Stimulated activated CD4-positive, alpha-beta T cell treated with anti-CD3 and anti-CD28 coated beads, Interleukin-12 subunit alpha, Interleukin-12 subunit beta, amount 100 ng/mL, for 48 hours (primary cell): ENCODE measurements around the gene VEGFC.

Experiments
- DNase-seq, 3 donors: peaks; one replicate each; pipeline ENCODE4 v3.0.0-alpha.2; 2020; ENCODE audit warnings: low read depth in 2 of 3, low spot score in 1 of 3

The VEGFC gene, protein sequence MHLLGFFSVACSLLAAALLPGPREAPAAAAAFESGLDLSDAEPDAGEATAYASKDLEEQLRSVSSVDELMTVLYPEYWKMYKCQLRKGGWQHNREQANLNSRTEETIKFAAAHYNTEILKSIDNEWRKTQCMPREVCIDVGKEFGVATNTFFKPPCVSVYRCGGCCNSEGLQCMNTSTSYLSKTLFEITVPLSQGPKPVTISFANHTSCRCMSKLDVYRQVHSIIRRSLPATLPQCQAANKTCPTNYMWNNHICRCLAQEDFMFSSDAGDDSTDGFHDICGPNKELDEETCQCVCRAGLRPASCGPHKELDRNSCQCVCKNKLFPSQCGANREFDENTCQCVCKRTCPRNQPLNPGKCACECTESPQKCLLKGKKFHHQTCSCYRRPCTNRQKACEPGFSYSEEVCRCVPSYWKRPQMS

DNA sequence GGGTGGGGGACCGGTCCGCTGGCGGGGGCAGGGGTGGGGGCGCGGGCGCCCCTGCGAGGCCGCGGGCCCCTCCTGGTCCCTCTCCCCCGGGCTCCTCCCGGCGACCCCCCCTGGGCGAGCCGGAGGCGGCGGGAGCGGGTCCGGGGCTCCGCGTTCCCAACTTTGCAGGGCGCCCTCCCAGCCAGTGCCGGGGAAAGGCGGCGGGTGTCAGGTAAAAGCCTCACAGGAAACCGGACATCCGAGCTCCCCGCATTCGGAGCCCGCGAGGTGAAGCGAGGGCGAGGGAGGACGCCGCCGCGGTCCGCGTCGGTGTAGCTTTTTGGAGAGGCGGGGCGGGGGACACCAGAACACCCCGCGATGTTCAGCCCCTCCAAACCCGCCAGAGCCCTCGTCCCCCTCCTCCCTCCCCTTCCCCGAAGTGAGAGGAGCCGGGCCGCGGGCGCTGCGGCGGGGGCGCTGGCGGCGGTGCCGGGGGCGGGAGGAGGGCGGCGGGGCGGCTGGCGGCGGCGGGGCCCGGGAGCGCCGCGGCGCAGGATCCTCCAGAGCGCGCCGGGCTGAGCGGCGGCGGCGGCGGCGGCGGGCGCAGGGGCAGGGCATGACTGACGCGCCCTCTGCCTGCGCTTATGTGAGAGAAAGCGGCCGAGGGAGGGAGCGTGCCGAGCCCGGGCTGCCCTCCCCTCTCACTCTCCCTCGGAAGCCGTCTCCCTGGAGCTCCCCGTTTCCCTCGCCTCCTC lies at the start of gene VEGFC:
TSS of gene VEGFC (minus strand) at position 597 of the 734 bp plus-strand sequence. CDS start 611 bp downstream, outside the sequence.
- peak in 1 of 3 donors; percentile 7 for DNase-seq

DNA sequence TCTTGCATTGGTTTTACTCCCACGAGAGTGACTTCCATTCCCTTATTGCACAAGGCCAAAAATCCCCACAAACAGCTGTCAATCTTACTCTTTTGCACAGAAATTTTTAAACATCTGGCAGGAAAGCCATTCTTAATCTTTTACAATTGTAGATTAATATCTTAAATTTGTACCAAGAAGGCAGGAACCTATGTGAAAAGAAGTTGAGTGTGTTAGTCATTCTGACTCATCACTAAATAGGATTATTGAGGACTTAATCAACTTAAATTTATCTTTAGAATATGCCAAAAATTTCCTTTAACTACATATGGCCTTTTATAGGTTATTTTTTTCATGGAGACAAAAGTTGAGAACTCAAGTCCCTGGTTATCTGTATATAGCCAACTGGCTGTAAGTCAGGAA lies 49.0 kb upstream of the VEGFC start:
- DNase-seq, result no peak

DNA sequence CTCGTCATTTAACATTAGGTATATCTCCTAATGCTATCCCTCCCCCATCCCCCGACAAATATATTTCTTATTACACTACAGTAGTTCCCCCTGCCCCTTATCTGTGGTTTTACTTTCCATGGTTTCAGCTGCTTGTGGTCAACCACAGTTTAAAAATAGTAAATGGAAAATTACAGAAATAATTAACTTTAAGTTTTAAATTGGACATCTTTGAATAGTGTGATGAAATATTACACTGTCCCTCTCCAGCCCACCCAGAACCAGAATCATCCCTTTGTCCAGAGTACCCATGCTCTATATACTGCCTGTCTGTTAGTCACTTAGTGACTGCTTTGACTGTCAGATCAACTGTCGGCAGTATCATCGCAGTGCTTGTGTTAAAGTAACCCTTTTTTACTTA lies 47.4 kb upstream of the VEGFC start:
- DNase-seq, result no peak

DNA sequence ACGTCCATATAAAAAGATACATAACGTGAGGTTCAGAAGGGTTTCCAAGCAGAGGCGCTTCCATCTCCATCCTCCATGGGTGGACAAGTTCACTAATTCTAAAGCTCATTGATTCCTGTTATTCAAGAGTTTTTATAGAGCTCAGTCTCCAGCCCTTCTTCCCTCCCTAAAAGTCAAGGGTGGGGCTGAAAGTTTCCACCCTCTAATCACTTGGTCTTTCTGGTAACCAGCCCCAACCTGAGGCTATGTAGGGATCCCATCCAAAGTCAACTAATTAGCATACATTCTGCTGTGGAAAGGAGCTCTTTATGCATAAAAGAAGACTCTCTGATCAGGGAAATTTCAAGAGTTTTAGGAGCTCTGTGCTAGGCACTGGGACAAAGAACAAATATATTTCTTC lies 46.9 kb upstream of the VEGFC start:
- DNase-seq, result no peak

DNA sequence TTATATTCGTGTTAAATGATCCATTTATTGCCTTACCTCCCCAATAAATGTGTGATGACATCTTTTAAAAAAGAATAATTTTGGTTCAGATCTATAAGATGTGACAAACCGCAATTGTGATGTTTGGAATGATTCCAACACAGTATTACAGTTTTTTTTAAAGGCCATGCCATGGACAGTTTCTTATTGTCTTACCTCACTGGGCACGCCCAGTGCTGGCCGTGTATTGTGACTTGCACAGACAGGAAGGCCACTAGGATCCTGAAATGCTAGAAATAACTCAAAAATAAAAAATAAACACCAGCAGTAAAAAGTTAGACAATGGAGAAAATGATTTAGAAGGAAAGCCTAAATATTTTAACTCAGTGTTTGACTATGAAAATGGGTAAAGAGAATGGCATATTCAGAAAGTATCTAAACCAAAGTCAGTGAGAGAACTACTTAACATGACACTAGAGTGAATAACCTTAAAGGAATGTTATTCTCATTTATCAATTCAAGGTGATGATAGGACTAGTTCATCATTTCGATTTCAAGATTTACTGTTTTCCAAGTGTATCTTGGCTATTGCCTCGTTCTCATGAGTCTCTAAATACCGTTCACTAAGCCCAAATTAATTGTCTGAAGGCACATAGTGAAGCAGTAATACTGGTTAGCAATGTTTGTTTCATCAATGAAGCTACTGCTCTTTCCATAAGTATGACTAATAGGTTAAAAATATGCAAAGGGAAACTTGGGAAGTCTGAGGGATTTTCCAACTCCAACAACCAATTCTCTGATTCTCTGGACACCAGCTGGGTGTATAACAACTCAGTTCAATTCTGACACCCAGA lies 46.1 kb upstream of the VEGFC start:
- no peak for DNase-seq

DNA sequence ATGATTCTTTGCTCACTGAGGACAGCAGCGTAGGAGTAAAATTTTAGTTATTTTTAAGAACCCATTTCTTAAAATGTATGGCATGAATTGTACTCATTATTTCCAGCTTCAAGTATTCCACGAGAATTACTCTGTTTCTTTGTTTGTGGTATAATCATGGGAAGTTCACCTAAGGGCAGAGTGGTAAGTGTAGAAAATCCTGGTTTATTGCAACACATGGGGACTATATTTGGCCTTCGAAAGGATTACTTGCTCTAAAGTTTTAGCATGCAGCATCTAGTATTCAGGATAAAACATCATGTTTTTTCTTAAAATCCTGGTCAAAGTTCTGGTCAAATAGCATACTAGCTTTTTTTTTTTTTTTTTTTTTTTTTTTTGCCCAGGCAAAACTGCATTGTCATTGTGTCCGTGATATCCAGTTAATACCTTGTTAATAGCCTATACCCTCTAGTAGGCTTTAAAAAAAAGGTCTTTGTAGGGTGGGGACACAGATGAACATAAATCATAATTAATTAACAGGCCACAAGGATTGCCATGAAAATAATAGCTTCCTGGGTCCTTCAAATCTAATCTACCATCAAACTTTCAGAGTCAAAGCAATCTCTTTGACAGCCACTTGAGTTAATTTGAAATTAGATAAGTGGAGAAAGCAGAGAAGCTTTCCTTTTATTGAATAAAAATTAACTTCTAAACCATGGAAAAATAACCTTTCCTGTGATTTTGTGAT lies 44.6 kb upstream of the VEGFC start:
- no peak for DNase-seq

DNA sequence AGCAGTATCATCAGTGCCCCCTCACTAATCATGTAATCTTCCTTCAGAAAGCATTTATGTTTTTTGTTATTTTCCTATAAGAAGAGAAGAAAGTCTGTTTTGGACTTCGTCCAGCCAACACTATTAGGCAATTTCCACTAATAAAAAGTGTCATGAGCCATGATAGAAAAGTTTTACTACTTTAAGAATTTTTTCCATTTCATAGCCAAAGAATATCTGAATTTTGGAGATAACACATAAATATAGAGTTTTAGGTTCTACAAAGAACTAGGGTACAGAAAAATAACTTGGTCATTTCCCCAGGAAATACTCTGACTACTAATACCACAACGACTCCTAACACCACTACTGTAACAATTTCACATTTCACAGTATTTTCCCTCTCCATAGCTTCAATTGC lies 41.8 kb upstream of the VEGFC start:
- no peak for DNase-seq

DNA sequence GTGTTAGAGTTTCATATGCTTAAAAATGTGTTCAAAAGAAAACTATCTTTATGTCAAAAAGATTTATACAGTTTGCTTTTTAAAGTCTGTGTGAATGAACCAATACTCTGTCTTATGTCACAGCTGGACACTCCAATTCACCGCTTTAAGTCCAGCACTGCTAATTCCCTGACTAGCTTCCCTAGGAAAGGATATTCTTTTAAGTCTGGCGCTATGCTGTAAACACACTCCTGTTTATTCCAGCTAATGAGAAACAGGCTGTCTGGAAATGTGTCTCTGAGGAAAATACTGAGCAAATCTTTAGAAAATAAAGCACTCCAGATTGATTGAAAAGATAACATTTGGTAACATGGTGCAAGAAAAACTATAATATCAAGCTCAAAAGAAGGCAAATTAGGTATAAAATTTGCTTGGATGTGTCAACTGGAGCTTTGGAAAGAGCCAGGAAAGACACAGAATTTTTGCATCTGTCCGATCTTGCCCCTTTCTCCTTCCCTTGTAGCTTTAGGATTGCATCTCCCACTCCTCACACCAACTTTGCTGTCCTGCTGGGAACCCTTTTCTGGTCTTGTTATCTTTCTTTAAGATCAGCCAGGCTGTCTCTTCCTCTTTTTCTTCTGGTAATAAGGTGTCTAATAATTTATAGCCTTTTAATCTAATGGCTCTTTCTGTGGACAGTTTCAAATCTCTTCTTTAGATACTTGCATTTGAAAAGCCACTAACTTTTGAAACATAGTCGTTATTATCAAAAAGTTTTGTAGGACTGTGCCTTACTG lies 40.9 kb upstream of the VEGFC start:
- no peak for DNase-seq

DNA sequence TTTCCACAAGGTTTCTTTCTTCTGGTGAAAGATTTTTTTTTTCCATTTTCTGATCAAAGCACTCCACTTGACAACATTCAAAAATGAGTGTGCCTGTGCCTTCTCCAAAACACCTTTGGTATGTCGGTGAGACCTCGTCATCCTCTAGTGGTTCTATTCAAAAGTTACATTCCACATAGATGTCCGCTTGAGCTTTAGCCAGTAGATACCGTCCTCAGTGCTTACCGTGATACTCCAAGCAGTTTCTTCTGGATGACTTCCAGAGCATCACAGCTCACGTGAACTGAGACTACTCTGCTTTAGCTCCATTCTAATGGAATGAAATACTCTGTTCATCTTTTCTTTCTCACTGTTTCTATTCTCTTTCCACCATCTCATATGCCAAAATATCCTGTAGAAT lies 38.2 kb upstream of the VEGFC start:
- DNase-seq, result no peak

DNA sequence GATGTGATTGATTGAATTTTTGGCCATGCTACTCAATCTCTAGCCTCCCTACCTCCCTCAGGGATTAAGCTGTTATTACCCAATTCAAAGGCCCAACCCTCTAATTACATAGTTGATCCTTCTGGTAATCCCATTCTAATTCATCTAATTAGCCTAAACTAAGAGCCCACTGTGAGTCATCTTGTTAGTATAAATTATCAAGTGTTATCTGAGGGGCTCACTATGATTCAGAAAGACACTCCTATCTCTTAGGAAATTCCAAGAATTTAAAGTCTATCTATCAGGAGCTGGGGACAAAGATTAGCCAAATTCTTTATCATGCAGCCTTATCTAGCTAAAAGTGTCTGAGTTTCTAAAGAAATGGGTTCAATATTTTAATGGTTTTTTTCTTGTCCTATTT lies 32.9 kb upstream of the VEGFC start:
- no peak for DNase-seq

DNA sequence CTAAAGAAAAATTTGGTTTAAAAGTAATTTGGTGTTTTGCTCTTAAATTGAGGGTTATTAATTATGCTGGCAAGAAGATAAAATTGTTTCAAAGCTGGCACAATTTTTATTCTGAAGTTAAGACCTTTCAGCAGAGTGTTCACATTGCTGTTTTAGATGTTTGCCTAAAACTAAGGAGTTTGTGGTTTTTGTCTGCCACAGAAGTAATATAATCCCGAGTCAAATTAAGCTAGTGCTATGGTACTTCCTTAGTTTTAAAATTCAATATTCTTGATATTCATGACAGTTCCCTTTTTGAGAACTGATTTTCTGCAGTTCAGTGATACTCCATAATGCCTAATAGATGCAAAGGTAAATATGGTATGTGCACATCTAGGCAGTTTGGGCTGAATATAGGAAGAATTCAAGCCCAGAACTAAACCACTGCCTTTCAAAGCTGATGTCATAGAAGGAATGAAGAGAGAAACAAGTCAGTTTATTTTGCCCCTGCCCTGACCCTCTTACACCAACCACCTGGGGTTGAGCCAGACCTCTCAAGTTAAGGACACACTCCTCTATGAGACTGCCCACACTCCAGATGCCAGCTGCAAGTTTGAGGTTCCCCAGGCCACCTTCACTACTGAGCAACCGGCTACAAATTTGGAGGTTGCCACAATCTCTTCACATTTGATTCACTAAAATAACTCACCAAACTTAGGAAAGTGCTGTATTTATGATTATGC lies 32.1 kb upstream of the VEGFC start:
- no peak for DNase-seq

DNA sequence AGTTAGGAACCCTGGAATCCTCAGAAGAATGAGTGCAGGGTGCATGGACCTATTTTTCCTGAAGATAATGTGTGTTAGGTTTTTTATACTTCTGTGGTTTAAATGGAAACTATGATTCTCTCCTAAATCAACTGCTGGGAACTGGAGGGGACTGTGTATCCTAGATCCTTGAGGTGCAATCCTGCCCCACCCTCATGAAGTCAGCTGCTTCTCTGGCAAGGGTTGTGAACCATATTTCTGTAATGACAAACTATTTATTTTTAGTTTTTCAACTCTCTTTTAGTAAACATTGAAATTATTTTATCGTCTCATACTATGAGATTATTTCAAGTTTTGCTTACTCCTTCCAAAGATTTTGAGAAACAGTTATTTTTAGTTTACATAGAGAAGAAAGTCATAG lies 25.8 kb upstream of the VEGFC start:
- no peak for DNase-seq

DNA sequence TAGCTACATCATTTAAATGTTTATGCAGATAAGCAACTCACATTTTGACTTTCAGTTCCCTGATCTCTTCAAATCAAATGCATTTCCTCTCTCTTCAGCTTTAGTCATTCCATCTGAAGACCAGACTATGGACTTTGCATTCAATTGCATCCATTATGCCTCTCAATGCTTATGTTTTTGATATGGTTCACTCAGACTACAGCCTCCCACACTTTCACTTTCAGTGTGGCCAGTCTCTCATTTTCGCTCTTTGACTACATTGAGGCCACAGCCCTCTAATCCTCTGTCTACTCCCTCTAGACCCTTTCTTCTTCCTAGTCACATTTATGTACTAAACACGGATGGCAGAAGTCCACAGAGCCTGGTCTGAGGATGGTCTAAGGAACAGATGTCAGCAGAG lies 24.5 kb upstream of the VEGFC start:
- DNase-seq, result no peak

DNA sequence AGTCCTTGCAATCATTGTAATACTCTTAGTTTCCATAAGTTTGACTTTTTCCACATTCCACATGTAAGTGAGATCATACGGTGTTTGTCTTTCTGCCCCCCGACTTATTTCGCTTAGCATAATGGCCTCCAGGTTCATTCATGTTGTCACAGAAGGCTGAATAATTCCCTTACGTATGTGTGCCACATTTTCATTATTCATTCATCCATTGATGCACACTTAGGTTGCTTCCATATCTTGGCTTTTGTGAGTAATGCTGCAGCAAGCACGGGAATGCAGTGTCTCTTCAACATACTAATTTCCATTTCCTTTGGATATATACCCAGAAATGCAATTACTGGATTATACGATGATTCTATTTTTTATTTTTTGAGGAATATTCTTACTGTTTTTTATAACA lies 22.0 kb upstream of the VEGFC start:
- DNase-seq, result no peak

DNA sequence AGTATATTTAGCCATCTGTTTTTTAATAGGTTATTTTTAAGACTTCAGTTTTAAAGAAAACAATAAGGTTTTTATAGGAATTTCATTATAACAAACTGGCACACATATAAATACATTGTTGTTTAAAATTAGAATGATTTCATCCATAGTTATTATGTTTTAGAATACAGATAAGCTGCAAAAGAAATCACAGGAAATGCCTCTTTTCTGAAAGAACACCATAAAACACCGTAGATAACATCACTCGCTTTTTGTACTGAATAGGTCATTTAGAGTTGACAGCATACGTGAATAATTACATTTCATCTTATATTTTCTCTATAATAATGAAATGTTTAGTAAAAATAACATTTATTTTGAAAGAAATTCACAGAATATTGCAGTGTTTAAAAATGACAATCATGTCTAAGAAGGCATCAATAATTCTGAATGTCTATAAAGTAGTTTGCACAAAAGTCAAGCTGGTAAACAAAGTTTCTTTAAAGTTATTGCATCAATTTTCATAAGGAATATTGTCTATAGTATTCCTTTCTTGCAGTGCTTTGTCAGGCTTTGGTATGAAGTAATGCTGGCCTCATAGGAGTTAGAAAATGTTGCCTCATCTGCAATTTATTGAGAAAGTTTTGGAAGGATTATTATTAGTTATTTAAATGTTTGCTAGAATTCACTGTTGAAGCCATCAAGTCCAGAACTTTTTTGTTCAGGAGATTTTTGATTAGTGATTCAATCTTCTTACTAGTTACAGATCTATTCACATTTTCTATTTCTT lies 17.9 kb upstream of the VEGFC start:
- no peak for DNase-seq

DNA sequence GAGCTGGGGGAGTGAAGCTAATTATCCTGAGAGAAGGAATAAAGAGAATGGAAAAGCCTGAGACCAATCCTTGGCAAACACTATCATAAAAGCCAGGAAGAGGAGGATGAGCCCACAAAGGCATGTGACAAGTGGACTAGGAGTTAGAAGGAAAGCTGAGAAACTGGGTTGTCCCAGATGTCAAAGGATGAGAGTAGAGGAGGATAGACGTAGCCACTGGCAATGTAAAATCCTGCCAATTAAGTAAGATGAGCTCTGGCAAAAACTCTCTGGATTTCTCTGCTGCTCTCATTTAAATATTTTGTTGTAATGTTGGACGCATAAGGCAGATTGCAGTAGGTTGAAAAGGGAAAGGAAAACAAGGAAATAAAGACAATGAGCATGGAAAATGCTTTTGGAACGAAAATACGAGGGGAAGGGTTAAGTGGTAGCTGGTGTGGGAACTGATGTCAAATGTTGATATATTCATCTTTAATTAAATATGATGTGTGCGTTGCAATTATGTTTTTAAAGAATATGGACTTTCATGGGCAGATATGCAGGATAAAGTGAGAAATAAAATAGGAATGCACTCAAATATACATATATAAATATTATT lies 14.2 kb upstream of the VEGFC start:
- no peak for DNase-seq

DNA sequence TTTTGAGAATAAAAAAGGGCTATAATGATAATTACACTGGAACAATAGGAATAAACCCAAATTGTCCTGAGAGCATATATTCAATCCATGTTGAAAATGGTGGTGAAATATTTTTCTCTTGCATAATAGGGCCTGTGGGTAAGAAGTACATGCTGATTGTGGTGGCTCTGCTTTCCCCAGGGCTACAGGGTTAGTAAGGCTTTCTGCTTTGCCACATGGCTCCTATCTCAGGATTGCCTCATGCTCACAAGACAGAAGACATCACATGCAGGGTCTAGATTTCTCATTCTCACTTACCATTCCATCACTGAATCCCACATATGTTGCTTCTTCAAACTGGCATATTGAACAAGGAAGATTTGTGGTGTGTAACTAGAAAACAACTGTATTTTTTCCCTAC lies 12.4 kb upstream of the VEGFC start:
- DNase-seq, result no peak

DNA sequence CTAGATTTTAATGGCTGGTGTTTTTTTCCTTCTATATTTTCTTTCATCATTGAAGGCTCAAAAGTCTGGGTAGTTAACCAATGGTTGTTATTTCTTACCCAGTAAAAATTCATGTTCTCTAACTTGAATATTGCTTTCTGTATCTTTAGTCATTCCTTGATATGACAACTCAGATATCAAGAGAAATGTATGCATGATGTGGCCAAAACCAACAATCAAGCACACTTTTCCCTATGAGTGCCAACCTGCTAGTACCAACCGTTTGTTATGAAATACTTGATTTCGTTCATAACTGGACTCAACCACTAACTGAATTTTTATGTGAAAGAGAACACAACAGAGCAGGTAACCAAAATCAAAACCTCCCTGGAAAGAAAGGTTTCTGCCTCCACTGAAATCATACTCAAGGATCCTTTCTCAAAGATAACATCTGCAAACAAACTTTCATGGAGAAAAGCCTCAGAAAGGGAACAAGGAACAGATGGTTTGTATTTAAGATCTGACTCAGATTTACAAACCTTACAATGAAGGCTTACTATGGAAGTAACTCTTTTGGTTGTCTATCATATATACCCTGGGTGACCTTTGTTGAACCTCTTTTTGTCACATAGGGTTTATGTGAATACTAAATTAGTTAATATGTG lies 8.3 kb upstream of the VEGFC start:
- no peak for DNase-seq
